Fibroblast of lung (primary cell): ENCODE results near the gene MTMR3.

Experiments used
- EZH2 ChIP-seq: IDR thresholded peaks from 2 replicates; pipeline ENCODE4 v1.5.1; 2012; ENCODE audit warnings: low read length, control low read depth, mild to moderate bottlenecking; ENCODE audit errors: missing control alignments
- TF ChIP-seq, protein P1 (sequence below), 2 donors: IDR thresholded peaks in 1 of 2; conservative IDR thresholded peaks in 1 of 2; 1 replicate in 1 of 2; 2 replicates in 1 of 2; pipeline ENCODE4 v1.5.1; 2011 to 2012; ENCODE audit warnings: low read length in 2 of 2, control low read depth in 1 of 2, inconsistent platforms in 1 of 2, low read depth in 1 of 2, mild to moderate bottlenecking in 1 of 2

DNA sequence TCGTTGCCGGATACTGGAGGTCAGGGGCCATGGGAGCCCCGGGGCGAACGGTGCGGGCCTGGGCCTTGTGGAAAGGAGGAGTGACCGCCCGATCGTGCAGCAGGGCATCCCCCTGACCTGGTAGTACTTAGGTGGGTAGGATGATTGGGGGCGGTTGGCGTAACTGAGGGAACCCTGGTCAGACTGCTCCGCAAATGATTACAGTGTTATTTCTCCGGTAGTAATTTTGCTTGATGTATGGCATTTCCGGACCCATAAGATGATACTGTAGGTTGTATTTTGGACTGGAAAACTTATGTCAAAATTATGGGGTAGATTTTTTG lies 762 bp downstream of the MTMR3 start:
- TF ChIP-seq, protein P1, sequence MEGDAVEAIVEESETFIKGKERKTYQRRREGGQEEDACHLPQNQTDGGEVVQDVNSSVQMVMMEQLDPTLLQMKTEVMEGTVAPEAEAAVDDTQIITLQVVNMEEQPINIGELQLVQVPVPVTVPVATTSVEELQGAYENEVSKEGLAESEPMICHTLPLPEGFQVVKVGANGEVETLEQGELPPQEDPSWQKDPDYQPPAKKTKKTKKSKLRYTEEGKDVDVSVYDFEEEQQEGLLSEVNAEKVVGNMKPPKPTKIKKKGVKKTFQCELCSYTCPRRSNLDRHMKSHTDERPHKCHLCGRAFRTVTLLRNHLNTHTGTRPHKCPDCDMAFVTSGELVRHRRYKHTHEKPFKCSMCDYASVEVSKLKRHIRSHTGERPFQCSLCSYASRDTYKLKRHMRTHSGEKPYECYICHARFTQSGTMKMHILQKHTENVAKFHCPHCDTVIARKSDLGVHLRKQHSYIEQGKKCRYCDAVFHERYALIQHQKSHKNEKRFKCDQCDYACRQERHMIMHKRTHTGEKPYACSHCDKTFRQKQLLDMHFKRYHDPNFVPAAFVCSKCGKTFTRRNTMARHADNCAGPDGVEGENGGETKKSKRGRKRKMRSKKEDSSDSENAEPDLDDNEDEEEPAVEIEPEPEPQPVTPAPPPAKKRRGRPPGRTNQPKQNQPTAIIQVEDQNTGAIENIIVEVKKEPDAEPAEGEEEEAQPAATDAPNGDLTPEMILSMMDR (conservative IDR thresholded peaks at IDR 0.05 in 1 of 2, IDR thresholded peaks at IDR 0.05 in 1 of 2; ENCODE audit: low read depth in 1 of 2, low read length in 2 of 2) = no peak
- no peak for TF ChIP-seq EZH2
